GM12892 (cell line): ENCODE data around the gene BORCS6.

Experiments used
- DNase-seq: peaks from one replicate; pipeline ENCODE4 v3.0.0; 2011; ENCODE audit not compliant: insufficient read length
- FAIRE-seq: peaks from 2 replicates; lab custom pipeline; 2011; peaks lifted over from hg19 to GRCh38; lab: Jason Lieb, UNC
- POLR2A ChIP-seq: IDR thresholded peaks from 2 replicates; pipeline ENCODE4 v1.6.1; 2011; ENCODE audit warnings: low read depth, low read length, control low read depth
- POLR2AphosphoS5 ChIP-seq: IDR thresholded peaks from 2 replicates; pipeline ENCODE4 v1.6.1; 2011; ENCODE audit warnings: low read depth, low read length, control low read depth
- TAF1 ChIP-seq: IDR thresholded peaks from 2 replicates; pipeline ENCODE4 v1.6.1; 2011; ENCODE audit warnings: low read depth, mild to moderate bottlenecking, control low read depth, low read length, borderline replicate concordance

BORCS6 gene

DNA sequence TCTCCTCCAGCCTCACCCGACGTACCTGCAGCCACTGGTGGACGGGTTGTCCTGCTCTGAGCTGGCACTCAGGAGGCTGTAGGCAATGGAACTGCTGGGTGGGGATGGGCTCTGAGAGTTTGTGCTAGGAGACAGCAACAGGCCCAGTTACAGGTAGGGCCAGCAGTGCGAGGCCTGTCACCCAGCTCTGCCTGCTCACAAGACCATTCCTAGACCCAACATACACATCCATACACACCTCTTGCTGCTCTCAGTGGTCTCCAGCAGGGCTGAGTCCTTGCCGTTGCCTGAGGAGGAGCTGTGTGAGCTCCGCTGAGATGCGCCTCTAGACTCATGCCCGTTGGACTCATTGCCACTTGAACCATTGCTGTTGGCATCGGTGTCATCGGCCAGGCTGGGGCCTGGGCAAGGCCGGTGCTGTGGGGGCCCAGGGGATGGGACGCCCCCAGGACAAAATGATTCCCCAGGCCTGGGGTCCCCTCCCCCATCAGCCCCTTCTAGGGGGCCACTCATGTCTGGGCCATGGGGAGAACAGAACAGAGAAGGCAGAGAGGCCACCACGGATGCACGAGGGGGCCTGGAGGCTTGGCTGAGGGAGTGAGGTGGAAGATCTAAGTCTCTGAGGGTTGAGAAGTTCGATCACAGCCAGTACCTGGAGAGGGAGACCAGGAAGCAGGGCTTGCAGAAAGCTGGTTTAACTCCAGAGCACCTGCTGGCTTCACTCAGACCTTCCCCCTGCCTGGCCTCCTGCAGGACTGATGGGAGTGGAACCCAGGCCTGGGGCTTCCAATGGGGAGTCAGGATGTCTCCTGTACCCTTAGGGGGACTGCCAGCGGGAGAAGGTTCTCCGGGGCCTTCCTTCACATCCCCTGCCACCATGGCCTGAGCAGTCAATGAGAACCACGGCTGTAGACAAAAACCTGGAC is 39.5 kb downstream of the BORCS6 start:
- FAIRE-seq (no peak), DNase-seq (no peak)
- TF ChIP-seq POLR2AphosphoS5 (no peak), POLR2A (no peak), TAF1 (no peak)

DNA sequence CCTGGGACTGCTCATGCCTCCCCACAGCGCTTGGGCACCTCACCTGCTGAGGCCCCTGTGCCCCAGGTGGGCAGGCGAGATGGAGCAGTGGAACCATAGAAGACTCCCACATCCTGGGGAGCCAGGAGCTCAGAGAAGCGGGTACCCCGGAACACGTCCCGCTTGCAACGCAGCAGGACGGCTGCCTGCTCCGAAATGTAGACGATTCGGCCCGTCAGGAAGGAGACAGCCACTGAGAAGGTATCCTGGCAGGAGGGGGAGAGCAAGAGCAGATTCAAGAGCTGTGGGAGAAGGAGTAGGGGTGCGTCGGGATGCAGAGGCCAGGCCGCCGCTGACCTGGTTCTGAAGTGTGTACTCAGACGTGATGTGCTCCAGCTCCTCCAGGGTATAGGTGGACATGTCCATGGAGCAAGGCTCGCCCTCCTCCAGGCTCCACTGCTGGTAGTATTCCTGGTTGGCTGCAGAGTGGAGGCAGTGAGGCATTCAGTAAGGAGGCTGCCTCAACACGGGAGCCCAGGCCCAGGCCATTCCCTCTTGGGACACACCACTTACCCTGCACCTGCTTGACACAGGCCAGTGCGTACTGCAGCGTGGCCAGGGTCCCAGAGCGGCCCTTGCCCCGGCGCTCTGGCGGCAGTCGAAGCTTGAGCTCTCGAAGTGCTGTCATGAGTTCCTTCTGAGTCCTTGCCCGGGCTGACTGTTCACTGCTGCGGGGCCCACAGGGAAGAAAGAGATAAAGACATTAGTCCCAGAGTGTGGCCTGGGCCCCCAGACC is 40.4 kb downstream of the BORCS6 start:
- FAIRE-seq, result no peak
- no peak for DNase-seq
- TF ChIP-seq POLR2AphosphoS5, result no peak
- no peak for TF ChIP-seq TAF1
- no peak for TF ChIP-seq POLR2A

DNA sequence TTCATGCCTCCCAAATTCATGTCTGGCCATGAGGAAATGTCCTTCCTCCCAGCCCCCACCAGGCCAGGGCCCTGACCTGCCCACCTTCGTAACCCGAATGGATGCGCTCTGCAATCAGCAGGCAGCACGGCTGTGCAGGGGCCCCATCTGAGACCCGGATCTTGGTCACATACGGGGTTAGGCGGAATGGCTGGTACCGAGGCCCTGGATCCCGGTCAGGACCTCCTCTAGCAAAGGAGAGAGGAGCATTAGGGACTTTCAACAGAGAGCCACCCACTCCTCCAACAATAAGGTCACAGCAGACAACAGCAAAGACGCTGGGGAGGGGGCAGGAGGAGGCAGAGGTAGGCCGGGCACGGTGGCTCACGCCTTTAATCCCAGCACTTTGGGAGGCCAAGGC is 41.4 kb downstream of the BORCS6 start:
- DNase-seq (no peak), FAIRE-seq (no peak)
- TF ChIP-seq TAF1, result no peak
- TF ChIP-seq POLR2A, result no peak
- TF ChIP-seq POLR2AphosphoS5, result no peak

DNA sequence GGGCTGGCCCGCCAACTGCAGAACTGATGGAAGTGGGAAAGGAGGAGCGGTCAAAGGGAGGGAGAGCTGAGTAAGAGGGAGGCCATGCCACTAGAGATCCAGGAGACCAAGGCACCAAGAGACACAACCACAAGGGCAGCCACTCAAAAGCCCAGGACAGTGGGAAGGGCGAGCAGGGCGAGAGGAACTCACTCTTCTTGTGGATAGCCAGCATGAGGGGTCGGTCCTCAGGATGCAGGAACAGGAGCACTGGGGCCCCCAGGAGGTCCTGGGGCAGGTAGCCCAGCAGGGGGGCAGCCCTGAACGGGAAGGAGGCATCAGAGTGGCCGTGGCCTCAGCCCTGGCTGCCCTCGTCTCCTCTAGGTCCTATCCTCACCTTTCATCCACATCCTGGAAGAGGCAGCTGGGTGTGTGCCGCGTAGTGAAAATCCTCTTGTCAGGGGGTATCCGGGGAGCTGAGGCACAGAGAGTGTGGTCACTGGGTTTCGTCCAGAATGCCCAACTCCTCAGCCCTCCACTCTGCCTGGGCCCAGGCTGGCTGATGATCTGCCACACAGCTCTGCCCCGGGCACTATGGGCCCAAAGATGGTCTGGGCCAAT is 42.1 kb downstream of the BORCS6 start:
- no peak for TF ChIP-seq POLR2AphosphoS5
- TF ChIP-seq TAF1, result no peak
- TF ChIP-seq POLR2A, result no peak
- no peak for FAIRE-seq
- DNase-seq, result no peak

DNA sequence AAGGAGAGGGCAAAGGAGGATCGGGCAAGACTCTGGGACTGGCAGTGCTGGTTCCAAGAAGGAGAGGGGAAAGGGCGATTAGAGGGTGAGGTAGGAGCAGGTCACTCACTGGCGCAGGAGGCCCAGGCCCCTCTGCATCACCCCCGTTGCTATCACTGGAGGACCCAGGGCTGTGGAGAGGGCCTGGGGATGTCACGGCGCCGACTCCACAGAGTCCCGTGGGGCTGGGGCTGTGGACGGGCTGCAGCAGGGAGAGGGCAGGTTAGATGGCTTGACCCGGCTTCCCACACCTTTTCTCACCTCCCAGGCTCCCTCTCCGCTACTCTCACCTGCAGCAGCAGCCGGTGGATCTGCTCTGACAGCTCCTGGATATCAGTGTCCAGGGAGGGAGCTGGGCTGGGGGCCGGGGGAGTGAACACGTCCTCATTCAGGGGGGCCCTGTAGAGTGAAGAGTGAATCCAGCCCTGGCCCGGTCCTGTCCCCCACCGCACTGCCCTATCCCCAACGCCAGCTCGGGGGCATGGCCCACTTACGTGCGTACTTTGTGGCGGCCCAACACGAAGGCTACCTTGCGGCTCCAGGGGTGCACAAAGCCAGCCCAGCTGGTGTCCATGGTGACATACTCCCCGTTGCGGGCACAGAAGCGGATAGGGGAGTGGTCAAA is 42.7 kb downstream of the BORCS6 start:
- TF ChIP-seq POLR2AphosphoS5 (no peak), POLR2A (no peak), TAF1 (no peak)
- DNase-seq (no peak), FAIRE-seq (no peak)

DNA sequence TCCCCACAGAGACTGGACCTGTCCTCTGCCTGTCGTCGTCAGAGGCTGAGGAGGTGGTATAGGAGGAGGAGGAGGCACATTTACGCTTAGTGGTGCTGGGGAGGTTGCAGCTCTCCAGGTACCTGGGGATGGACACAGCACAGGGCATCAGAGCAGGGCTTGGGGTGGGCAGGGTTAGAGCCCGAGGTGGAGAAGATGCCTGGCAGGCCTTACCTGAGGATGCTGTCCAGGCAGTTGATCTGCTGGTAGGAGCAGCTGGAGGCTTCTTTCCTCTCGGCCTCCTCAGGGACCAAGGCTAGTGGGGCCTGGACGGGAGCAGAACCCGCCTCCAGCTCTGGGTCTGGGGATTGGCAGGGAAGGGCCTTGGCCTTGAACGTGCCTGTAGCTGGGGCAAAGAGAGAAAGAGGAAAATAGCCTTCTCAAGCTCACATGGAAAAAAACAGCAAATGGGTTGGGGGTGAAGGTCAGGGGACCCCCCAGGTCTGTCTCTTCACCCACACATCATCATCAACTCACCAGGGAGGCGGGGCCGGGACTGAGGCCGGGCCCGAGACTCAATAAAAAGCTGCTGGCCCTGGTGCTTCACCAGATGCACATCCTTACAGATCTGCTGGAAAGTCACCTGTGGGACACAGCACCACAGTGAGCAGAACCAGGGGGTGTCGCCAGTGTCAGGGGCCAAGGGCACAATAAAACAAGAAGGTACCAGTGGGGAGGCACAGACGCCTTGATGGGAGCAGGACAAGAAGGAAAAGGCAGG is 43.4 kb downstream of the BORCS6 start:
- FAIRE-seq, result no peak
- no peak for TF ChIP-seq POLR2AphosphoS5
- TF ChIP-seq POLR2A, result no peak
- no peak for TF ChIP-seq TAF1
- no peak for DNase-seq

DNA sequence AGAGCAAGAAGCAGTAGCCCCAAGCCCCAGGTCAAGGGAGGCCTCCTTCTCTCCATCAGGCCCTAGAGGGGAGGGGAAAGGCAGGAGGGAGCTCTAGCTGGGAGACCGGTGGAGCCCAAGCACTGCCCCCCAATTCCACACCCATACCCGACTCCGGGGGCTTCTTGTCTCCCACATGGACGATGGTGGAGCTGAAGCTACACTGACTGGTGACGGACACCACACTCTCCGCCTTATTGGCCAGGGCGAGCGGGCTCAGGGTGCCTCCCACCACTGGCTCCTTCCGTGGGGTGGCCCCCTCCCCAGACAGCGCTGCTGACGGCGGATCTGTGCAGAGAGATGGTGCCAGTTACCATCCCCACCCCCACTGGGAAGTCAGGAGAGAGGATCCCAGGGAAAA is 44.2 kb downstream of the BORCS6 start:
- FAIRE-seq, result no peak
- no peak for TF ChIP-seq POLR2AphosphoS5
- TF ChIP-seq POLR2A, result no peak
- TF ChIP-seq TAF1, result no peak
- no peak for DNase-seq

DNA sequence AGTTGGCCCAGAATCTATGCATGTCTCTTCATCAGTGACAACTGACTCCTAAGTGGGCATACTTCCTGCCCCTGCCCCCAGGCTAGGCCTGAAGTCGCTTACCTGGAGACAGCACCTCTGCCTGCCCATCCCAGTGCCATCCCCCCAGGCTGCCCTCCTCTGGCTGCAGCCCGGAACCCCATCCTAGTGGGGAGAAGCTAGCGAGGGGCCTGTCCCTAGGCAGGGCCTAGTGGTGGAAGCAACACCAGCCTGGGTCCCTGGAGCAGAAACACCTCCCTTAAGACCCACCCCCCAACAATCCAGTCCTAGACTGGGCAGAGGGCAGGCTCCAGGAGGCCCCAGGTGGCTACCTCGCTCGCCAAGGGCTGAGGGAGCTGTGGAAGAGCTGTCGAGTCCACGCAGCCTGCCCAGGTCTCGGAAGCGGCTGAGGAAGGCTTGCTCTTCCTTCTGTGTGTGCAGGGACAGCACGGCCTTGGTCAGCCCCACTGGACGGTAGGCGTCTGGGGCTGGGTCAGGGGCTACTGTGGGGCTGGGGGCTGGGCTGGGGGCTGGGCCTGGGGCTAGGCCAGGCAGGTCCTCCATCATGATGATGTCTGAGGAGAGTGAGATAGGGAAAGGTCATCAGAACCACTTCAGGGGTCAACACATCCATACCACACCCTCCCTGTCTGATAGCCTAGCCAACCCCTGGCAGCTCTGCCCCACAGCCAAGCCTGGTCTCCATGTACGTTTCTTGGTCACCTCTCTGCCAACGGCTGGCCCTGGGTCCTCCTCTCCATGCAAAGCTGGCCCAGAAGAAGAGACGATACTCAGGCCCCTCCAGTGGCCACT is 45.4 kb downstream of the BORCS6 start:
- TF ChIP-seq POLR2A (no peak), TAF1 (no peak), POLR2AphosphoS5 (no peak)
- FAIRE-seq (no peak), DNase-seq (no peak)

DNA sequence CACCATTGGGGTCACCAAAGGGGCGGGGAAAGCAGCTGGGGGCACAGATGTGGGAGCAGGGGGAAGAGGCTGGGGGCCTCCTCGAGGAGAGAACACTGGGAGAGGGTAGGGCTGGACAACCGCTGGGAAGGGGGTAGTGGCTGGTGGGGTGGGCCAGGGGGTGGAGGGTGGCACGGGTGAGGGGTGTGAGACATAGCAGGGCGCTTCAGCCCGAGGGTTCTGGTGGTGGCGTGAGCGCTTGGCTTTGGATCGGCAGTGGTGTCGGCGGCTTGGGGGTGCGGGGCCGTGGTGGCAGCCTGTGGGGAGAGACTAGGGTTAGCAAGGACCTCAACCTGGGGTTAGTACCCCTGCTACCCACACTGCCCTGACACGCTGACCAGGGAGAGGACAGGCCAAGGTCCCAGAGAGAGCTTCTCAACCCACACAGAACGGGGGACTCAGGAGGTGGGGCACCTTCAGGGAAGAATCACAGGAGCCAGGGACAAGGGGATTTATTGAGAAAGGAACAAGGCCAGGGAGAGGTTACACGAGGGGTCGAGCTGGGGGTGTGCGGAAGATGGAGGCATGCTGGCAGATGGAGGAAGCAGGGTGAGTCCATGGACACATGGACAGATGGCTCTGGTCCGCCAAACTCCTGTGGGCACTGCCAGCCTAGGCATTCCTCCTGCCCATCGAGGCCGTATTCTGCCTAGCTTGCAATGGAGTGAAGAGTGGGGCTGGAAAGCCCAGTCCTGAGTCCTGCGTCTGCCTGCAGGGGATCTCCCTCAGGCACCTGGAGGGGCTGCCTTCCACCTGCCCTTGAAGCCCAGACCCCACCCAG is 46.2 kb downstream of the BORCS6 start:
- FAIRE-seq (no peak), DNase-seq (no peak)
- TF ChIP-seq TAF1, result no peak
- TF ChIP-seq POLR2A, result no peak
- no peak; the same call in 1 of the 2 replicates for TF ChIP-seq POLR2AphosphoS5
